ENCODE data around the gene COL5A1.

The COL5A1 gene

DNA sequence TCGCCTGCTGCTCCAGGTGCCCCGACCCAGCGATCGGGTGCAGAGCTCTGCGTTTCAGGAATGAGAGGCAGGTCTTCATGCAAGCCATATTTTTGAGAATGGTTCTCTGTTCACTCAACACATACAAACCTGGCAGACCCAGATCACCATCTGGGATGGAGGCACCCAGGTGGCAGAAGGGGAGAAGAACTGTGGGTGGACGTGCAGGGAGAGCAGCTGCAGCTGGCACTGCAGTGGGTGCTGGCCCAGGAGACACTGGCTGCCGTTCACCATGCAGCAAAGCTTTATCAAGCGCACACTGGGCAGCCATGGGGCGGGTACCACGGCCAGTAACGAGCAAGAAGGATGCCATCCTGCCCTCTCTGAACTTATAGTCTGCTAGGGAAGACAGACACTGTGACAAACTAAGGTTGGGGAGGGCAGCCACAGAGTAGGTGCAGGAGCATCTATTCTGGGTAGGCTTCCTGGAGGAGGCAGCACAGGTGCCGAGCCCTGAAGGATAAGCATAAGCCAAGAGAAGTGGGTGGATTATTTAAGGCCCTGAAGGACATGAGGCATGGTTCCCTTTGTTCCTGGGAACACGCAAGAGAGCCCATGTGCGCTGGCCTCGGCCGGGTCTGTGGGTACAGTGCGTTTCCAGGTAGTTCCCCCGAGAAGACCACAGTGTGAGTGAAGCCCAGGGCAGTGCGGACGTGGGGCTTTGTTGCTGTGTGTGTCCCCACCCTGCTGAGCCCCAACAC lies 192.8 kb downstream of the COL5A1 start:
- DNase-seq (ENCODE audit: low read depth) = no peak
- TF ChIP-seq, protein P1, sequence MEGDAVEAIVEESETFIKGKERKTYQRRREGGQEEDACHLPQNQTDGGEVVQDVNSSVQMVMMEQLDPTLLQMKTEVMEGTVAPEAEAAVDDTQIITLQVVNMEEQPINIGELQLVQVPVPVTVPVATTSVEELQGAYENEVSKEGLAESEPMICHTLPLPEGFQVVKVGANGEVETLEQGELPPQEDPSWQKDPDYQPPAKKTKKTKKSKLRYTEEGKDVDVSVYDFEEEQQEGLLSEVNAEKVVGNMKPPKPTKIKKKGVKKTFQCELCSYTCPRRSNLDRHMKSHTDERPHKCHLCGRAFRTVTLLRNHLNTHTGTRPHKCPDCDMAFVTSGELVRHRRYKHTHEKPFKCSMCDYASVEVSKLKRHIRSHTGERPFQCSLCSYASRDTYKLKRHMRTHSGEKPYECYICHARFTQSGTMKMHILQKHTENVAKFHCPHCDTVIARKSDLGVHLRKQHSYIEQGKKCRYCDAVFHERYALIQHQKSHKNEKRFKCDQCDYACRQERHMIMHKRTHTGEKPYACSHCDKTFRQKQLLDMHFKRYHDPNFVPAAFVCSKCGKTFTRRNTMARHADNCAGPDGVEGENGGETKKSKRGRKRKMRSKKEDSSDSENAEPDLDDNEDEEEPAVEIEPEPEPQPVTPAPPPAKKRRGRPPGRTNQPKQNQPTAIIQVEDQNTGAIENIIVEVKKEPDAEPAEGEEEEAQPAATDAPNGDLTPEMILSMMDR (conservative IDR thresholded peaks at IDR 0.05; ENCODE audit: control insufficient read depth, insufficient read depth, low read depth, low read length) = no peak

DNA sequence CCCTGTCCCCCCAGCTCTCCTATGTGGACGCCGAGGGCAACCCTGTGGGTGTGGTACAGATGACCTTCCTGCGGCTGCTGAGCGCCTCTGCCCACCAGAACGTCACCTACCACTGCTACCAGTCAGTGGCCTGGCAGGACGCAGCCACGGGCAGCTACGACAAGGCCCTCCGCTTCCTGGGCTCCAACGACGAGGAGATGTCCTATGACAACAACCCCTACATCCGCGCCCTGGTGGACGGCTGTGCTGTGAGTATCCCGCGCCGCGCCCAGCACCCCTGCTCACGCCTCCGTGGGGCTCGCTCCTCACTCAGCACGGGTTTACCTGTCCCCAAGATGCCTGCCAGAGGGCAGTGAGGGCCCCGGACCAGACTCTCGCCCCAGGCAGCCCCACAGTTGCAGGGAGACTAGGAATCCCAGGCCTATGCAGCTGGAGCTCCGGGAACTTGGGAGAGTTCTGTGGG lies 193.4 kb downstream of the COL5A1 start:
- no peak overlapping the region for H3K4me3 ChIP-seq (ENCODE audit: control insufficient read depth, low read depth, low read length)
- TF ChIP-seq, protein P1 (conservative IDR thresholded peaks at IDR 0.05; ENCODE audit: control insufficient read depth, insufficient read depth, low read depth, low read length) = no peak
- no peak for DNase-seq (ENCODE audit: low read depth)

More for the DNA sequence above, 192.8 kb downstream of the COL5A1 start:
- H3K4me3 ChIP-seq (ENCODE audit: control insufficient read depth, low read depth, low read length) = no peak overlapping the region

DNA sequence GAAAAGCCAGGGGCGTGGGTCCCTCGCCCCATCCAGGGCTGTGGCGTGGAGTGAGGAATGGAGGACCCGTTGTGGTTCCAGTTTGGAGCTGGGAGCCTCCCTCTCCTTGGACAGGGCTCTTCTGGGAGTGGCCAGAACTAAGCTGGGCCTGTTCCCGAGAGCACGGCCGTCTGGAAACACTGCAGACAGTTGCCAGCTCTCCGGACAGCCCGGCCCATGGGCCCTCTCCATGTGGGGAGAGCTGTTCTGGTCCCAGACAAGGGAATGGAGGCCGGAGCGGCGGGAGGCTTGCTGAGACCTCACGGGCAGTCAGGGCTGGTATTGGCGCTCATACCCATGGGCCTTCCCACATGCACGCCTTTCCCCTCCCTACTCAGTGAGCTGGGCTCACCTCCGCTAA lies 193.8 kb downstream of the COL5A1 start:
- no peak overlapping the region for H3K4me3 ChIP-seq (ENCODE audit: control insufficient read depth, low read depth, low read length)
- no peak for DNase-seq (ENCODE audit: low read depth)
- TF ChIP-seq, protein P1 (conservative IDR thresholded peaks at IDR 0.05; ENCODE audit: control insufficient read depth, insufficient read depth, low read depth, low read length) = no peak

DNA sequence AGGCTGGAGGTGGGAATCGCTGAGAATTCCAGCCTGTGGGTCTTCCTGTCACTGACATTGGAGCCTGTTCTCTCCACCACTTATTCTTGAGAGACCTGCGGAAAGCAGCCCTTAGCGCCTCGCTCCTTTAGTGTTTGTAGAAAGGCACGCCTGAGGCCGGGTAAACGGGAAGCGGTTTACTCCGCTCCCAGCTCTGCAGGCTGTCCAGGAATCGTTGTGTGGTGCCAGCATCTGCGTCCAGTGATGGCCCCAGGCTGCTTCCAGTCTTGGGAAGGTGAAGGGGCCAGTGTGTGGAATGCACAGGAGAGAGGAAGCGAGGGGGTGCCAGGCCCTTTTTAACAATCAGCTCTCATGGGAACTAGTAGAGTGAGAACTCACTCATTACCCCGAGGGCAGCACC lies 194.4 kb downstream of the COL5A1 start:
- no peak overlapping the region for H3K4me3 ChIP-seq (ENCODE audit: control insufficient read depth, low read depth, low read length)
- no peak for DNase-seq (ENCODE audit: low read depth)
- TF ChIP-seq, protein P1 (conservative IDR thresholded peaks at IDR 0.05; ENCODE audit: control insufficient read depth, insufficient read depth, low read depth, low read length) = no peak

DNA sequence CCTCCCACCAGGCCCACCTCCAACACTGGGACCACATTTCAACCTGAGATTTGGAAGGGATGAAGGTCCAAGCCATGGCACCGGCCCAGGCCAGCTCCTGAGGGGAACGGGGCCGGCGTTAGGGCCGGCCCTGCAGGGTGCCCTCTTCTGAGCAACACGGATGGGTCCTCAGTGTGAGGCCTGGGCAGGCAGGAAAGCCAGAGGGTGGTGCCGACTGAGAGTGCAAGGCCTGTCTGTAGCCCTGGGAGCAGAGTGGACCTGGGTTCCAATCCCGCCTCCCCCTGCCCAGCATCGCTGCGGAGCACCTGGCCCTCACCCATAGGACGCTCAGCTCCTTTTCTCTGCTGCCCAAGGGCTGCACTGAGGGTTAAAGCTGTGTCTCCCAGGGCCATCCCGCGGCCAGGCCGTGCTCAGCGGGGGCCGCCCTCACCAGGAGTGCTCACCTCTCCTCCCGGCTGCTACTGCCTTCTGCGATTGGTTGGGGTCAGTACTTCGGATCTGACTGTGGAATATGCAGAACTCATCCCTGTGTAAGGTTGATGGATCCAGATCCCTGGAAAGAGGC lies 194.9 kb downstream of the COL5A1 start:
- TF ChIP-seq, protein P1 (conservative IDR thresholded peaks at IDR 0.05; ENCODE audit: control insufficient read depth, insufficient read depth, low read depth, low read length) = no peak
- no peak for DNase-seq (ENCODE audit: low read depth)
- no peak overlapping the region for H3K4me3 ChIP-seq (ENCODE audit: control insufficient read depth, low read depth, low read length)

GRCh38 chr9:134837529-134837928 lies 195.9 kb downstream of the COL5A1 start:
- TF ChIP-seq, protein P1 (conservative IDR thresholded peaks at IDR 0.05; ENCODE audit: control insufficient read depth, insufficient read depth, low read depth, low read length) = no peak
- peak; percentile 16 for DNase-seq (ENCODE audit: low read depth)
- H3K4me3 ChIP-seq (ENCODE audit: control insufficient read depth, low read depth, low read length) = no peak overlapping the region
